ENCODE results near the gene AP5S1.

- TF ChIP-seq CTCF (IDR thresholded peaks at IDR 0.05; ENCODE audit: low read depth, low read length), result no peak
- no peak for TF ChIP-seq EZH2phosphoT487 (IDR thresholded peaks at IDR 0.05; ENCODE audit: low read depth)
These were observed 767 bp downstream of the AP5S1 start for GRCh38 chr20:3820901-3821727.
